ENCODE measurements around the gene NR2C2AP. TPM values are rescaled to one million over a fixed set of nuclear protein-coding genes. Genes with fewer than 3 reads are reported as not detected.

The NR2C2AP gene
- total and polyA plus RNA-seq, 2 of the 13 experiments (the other 11 are each of a cell fraction or from before 2014, with no cell fraction given) = 12.2 to 26.8 TPM

DNA sequence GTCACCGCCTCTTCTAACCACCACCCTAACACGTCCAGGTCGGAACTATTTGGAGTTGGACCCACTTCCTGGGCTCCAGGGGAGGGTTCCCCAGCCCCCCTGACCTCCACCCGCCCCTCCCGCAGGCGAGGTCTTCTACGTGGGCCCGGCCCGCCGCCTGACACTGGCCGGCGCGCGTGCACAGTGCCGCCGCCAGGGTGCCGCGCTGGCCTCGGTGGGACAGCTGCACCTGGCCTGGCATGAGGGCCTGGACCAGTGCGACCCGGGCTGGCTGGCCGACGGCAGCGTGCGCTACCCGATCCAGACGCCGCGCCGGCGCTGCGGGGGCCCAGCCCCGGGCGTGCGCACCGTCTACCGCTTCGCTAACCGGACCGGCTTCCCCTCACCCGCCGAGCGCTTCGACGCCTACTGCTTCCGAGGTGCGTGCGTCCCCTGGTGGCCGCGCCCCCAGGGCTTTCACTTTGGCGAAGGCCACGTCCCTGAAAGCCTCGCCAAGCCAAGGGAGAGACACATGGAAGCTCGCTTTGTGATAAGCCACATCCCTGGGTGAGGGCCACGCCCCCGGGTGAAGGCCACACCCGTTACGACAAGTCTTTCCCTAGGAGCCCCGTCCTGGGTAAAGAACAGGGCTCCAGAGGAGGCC, 21.8 kb upstream of the NR2C2AP start (continued):
- TF ChIP-seq ZNF7 (CRISPR knock-in tag; IDR thresholded peaks at IDR 0.05) = no peak
- TF ChIP-seq CREM (IDR thresholded peaks at IDR 0.05) = no peak
- TF ChIP-seq CREM (CRISPR knock-in tag; IDR thresholded peaks at IDR 0.05) = no peak
- no peak for TF ChIP-seq PAX8 (CRISPR knock-in tag; IDR thresholded peaks at IDR 0.05; ENCODE audit: borderline replicate concordance)
- TF ChIP-seq, protein P1, sequence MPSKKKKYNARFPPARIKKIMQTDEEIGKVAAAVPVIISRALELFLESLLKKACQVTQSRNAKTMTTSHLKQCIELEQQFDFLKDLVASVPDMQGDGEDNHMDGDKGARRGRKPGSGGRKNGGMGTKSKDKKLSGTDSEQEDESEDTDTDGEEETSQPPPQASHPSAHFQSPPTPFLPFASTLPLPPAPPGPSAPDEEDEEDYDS (CRISPR knock-in tag; IDR thresholded peaks at IDR 0.05) = peak; percentile 34; the same call in 1 of the 2 replicates
- no peak for TF ChIP-seq GTF2F1 (IDR thresholded peaks at IDR 0.05; ENCODE audit: low read length)
- peak; percentile 92 for TF ChIP-seq ARNT2 (CRISPR knock-in tag; IDR thresholded peaks at IDR 0.05; ENCODE audit: low read depth)
- peak; percentile 74 for TF ChIP-seq STAG1 (CRISPR knock-in tag; IDR thresholded peaks at IDR 0.05)
- TF ChIP-seq POLR2AphosphoS5 (IDR thresholded peaks at IDR 0.05; ENCODE audit: low read depth, low read length) = no peak
- TF ChIP-seq LBX2 (CRISPR knock-in tag; IDR thresholded peaks at IDR 0.05; ENCODE audit: borderline replicate concordance) = peak; percentile 66; the same call in 1 of the 2 replicates
- TF ChIP-seq KLF16 (CRISPR knock-in tag; IDR thresholded peaks at IDR 0.05) = peak in 1 of 2 experiments; percentile 71; a peak in 2 of 4 replicates
- peak; percentile 77; the same call in 1 of the 2 replicates for TF ChIP-seq ZNF253 (CRISPR knock-in tag; IDR thresholded peaks at IDR 0.05; ENCODE audit: borderline replicate concordance)
- TF ChIP-seq E2F5 (CRISPR knock-in tag; conservative IDR thresholded peaks at IDR 0.05) = peak; percentile 56; the same call in 1 of the 2 replicates
- TF ChIP-seq GMEB1 (CRISPR knock-in tag; IDR thresholded peaks at IDR 0.05; ENCODE audit: borderline replicate concordance) = peak; percentile 31; the same call in 1 of the 2 replicates
- TF ChIP-seq GABPA (IDR thresholded peaks at IDR 0.05; ENCODE audit: low read depth, low read length) = peak; percentile 6; the same call in 1 of the 2 replicates
- TF ChIP-seq GABPA (CRISPR knock-in tag; IDR thresholded peaks at IDR 0.05; ENCODE audit: low read depth) = peak; percentile 47; the same call in 1 of the 2 replicates
- peak; percentile 94 for TF ChIP-seq ZNF687 (CRISPR knock-in tag; IDR thresholded peaks at IDR 0.05)
- TF ChIP-seq ZNF615 (CRISPR knock-in tag; IDR thresholded peaks at IDR 0.05; ENCODE audit: borderline replicate concordance) = no peak
- TF ChIP-seq GFI1 (CRISPR knock-in tag; IDR thresholded peaks at IDR 0.05; ENCODE audit: borderline replicate concordance) = no peak; the same call in 1 of the 2 replicates
- no peak; the same call in 1 of the 2 replicates for TF ChIP-seq FOXA3 (CRISPR knock-in tag; IDR thresholded peaks at IDR 0.05)
- TF ChIP-seq ZNF605 (CRISPR knock-in tag; IDR thresholded peaks at IDR 0.05) = no peak
- TF ChIP-seq SRSF9 (IDR thresholded peaks at IDR 0.05; ENCODE audit: borderline replicate concordance, insufficient read depth, low read depth, low read length, poor library complexity, severe bottlenecking) = no peak
- peak; percentile 62; the same call in 1 of the 2 replicates for TF ChIP-seq ZNF598 (CRISPR knock-in tag; IDR thresholded peaks at IDR 0.05; ENCODE audit: borderline replicate concordance)

All from HepG2 (cell line).